Midbrain (tissue), 1 donor: Measurements from ENCODE around the gene SH2D3C.

Experiments used
- DNase-seq: peaks from one replicate; lab custom pipeline; 2025; lab: John Stamatoyannopoulos, UW

Gene SH2D3C

GRCh38 chr9:127738666-127739065 is 39.8 kb downstream of the SH2D3C start:
- no peak for DNase-seq

DNA sequence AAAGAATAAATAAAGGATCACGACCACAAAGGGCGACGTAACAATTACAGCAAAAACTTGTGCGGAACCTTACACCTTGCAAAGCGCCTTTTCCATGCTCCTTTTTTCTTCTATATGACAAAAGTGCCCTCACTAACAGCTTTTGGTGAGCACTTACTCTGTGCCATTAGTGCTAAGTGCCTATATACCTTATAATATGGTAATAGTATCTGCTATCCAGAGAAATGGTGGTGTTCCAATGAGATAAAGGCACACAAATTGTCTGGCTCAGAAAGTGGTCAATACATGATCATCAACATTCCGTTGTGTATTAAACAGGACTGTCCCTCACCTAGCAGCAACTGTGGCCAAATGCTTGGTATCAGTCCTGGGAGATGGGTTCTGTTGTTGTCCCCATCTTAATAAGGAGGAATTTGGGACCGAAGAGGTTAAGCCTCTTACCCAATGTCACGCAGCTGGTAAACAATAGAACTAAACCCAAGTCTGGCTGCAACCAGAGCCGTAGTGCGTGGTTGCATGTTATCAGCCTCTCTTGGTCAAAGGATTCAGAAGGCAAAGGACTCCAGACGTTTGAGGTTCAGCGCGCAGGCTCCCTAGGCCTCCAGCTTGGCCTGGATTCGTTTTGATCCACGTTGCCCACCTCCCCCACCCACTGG is 42.8 kb downstream of the SH2D3C start:
- no peak for DNase-seq

DNA sequence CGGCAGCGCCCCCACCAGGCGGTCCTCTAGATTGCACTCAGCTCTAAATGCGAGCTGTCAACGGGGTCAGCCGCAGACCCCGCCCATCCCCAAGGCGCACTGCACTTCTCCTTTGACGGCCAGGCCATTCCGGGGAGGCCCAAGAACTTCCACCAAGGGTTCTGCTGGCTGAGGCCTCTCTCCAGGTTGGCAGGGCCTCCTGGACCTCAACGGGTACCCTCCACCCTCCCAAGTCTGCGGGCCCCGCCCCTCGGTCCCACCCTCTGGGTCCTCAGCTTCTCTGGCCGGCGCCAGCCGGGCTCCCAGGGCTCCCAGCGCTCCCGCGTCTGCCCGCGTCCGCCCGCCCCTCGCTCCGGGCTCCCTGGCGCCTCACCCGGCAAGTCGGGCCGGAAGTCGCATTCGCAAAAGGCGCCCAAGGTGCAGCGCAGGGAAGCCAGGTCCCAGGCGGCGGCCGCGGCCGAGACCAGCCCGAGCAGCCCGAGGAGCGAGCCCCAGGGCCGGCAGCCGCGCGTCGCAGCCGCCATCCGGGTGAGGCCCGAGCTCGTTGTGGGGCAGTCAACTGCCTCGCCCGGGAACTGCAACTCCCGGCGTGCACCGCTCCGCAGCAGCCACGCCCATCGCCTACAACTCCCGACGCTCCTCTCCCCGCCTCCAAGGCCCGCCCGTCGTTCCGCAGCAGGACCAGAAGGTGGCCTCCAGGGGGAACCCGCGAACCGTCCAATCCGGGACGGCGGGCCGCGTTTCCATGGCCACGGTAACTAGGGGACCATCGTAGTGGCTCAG is 43.5 kb downstream of the SH2D3C start, which contains the start of gene TOR2A:
TOR2A (minus strand) TSS at position 548 of the 783 bp plus-strand sequence; CDS start at position 524, 24 bp downstream.
- peak; percentile 98 for DNase-seq

- DNase-seq, result no peak
Measured at GRCh38 chr9:127734247-127734746, 44.2 kb downstream of the SH2D3C start.

DNA sequence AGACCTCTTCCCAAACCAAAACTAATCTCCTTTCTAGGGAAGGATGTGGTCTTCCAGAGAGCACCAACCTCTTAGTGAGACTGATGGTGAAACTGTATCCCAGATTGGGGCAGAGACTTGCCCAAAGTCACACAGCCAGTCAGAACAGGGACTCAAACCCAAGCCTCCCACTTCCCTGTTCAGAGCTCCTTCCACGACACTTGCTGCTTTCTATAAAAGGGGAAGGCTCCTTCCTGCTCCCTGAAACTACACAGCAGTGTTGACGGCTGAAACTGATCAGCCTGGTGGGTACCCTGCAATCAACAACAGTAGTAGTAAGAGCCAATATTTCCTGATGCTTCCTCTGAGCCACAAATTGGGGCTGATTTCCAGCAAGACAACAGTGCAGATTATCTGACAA is 44.9 kb downstream of the SH2D3C start:
- DNase-seq, result no peak

GRCh38 chr9:127732444-127732843 is 46.0 kb downstream of the SH2D3C start:
- no peak for DNase-seq

- no peak for DNase-seq
Measured at GRCh38 chr9:127731938-127732337, 46.5 kb downstream of the SH2D3C start.

DNA sequence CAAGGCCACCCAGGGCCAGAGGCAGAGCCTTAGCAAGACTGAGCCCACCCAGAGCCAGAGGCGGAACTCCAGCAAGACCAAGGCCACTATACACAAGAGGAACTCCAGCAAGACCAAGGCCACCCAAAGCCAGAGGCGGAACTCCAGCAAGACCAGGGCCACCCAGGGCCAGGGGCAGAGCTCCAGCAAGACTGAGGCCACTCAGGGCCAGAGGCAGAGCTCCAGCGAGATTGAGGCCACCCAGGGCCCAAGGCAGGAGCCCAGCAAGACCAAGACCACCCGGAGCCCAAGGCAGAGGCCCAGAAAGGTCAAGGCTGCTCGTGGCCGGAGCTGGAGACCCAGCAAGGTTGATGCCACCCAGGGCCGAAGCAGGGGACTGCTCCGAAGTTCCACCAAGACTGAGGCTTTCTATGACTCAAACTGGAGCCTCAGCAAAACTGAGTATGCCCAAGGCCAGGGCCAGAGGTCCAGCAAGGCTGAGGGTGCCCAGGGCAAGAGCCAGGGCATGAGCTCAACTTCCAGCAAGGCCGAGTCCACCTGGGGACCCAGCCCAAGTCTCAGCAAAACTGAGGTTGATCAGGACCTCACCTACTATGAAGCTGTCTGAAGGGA is 47.6 kb downstream of the SH2D3C start:
- DNase-seq, result no peak

DNA sequence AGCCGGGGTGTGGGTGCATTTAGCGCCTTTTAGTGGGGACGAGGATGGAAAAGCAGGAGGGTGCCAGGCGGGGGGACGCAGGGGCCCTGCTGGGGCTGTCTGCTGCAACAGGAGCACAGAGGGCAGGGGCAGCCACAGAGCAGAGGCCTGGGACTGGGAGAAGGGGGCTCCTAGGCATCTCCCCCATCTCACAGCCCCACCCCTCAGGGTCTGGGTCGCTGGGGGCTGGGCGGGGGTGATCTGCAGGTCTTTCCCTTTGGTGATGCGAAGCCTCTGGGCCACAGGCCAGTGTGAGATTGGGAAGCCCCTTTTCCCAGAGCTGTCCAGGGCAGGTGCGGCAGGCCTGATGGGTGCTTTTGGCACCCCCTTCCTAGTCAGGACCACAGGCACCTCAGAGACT is 48.2 kb downstream of the SH2D3C start:
- no peak for DNase-seq

GRCh38 chr9:127729522-127730256 is 48.8 kb downstream of the SH2D3C start:
- DNase-seq, result no peak

DNA sequence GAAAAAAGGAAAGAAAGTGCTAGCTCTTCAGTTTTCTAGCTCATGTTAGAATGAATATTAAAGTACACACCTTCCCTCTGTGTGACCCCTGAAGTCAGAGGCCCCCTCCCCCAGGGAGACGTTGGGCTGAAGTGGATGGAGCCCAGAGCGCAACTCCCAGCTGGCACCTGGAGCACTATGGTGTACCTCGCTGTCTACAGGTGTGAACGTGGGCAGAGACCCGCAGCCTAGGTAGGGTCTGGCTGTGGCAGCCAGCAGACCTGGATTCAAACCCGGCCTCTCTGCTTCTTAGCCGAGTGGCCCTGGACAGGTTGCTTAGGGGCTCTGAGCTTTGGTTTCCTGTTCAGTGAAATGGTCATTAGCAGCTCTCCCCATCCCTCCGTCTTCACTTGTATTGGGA is 49.7 kb downstream of the SH2D3C start:
- DNase-seq, result no peak

DNA sequence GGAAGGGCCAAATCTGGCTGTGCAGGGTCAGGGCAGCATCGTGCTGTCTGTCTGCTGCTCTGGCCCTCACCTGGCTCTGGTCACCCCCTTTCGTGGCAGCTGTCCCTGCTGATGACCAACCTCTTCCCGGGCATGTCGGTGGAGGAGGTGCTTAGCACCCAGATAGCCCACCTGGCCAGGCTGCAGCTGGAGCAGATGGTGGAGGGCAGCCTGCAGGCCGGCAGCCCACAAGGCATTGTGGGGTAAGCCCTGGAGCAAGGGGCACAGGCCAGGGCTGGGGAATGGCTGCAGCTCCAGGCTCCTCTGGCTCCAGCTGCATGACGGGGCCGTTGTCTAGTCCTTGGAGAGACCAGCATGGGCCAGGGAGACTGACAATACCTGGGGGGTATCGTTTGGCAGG is 51.6 kb downstream of the SH2D3C start:
- DNase-seq, result no peak

GRCh38 chr9:127724012-127724411 is 54.5 kb downstream of the SH2D3C start:
- DNase-seq, result no peak

GRCh38 chr9:127723444-127723843 is 55.0 kb downstream of the SH2D3C start:
- no peak for DNase-seq

GRCh38 chr9:127723013-127723412 is 55.5 kb downstream of the SH2D3C start:
- DNase-seq, result no peak

GRCh38 chr9:127722055-127722745 is 56.3 kb downstream of the SH2D3C start:
- no peak for DNase-seq

- DNase-seq, result no peak
Measured at GRCh38 chr9:127721391-127721821, 57.1 kb downstream of the SH2D3C start.

- no peak for DNase-seq
Measured at GRCh38 chr9:127720865-127721227, 57.6 kb downstream of the SH2D3C start.

DNA sequence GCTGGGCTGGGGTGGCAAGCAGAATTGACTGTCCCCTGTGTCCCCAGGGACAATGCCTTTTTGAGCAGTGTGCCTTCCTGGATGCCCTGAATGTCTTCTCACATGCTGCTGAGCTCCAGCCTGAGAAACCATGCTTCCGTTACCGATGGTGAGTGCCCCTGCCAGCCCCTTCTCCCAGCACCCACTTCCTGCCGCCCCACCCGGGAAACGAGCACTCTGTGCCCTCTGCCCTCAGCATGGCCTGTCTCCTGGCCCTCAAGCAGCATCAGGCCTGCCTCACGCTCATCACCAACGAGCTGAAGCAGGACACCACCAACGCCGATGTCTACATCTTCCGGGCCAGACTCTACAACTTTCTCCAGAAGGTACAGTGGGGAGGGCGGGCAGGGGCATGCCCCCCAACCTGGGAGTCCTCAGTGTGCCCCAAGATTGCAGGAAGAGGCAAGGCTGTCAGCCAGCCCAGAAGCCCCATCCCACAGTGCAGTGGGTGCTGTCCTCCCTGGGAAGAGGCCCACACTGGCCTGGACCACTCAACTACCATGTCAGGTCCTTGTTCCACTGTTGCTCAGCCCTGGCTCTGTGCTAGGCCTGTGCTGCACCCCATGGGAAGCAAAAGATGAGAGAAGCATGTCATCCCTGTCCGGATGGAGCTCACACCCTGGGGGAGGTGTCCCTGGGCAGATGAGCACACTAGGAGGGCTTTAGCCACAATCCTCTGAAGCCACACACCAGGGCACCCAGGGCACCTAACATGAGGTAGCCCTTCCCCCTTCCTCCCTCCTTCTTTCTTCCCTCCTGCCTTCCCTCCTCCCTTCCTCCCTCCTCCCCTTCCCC is 58.2 kb downstream of the SH2D3C start:
- DNase-seq, result no peak

DNA sequence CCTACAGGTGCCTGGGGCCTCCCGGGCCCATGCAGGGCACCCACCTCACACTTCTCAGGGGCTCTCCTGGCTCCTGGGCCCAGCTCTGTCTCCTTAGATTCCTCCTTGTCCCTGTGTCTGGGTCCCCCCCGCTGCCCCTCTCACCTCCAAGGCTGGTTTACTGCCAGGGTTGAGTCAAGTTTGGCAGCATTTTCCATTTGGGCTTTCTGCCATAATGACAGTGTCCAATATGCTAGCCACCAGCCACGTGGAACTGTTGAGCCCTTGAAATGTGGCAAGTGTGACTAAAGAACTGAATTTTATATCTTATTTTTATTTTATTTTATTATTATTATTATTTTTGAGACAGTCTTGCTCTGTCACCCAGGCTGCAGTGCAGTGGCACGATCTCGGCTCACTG is 60.7 kb downstream of the SH2D3C start:
- peak; percentile 35 for DNase-seq

DNA sequence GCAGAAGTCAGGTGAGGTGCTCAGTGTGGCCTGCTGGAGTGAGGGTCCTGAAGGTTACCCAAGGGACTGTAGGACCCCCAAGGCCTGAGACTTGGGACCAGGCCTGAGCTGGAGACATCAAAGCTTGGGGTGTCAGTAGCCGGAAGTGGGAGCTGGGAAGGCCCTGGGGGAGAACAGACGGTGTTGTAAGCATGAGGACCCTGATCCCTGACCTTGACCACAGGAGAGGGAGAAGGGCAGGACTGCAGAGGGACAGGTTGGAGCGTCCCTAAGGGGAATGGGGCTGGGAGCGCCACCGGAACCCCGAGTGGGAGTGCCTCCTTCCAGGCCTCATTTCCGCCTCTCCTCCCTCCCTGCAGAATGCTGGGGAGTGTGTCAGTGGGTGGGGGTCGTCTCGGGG is 62.1 kb downstream of the SH2D3C start:
- no peak for DNase-seq
